GM23338 (cell line): ENCODE results near the gene C11orf52. TPM values are rescaled to one million over a fixed set of nuclear protein-coding genes. Genes with fewer than 3 reads are reported as not detected.

Experiments used
- polyA plus RNA-seq: library from polyadenylated mRNA; unstranded; fragments of >200 nt; fragmentation: Nextera tagmentation; extraction: Ambion mirVana; gene quantifications from 2 replicates; pipeline ENCODE4 v1.2.1, GENCODE V29; 2016
- small RNA-seq: library from RNA; depleted of rRNA; stranded (forward); fragments of <200 nt; gene quantifications from one replicate; pipeline ENCODE3, GENCODE V24; 2014; ENCODE audit warnings: low replicate concordance
- total RNA-seq: library from RNA; depleted of rRNA; stranded (reverse); fragments of >200 nt; shearing (Covaris generic); gene quantifications from 2 replicates; pipeline ENCODE4 v1.2.3, GENCODE V29; 2014; rRNA removed

C11orf52 gene
- total and polyA plus RNA-seq, 2 experiments from 2014 or later = 1.0 to 4.1 TPM

Small RNA genes within 50 kb of the gene (small RNA-seq; reads per million reads assigned to genes)
- not detected for gene C11orf52
- gene RNA5SP351 = not detected
- gene RPL37AP8 = 0.32 reads per million, percentile 16 among the genes with 10 or more reads in this experiment

Other genes starting within 250 kb of the C11orf52 start
- gene PPP2R1B, start 152.5 kb upstream of the C11orf52 start, total RNA-seq = 75.3 and 82.0 TPM in 2 replicates
- 15.9 and 18.5 TPM in 2 replicates for gene PPP2R1B, start 152.5 kb upstream of the C11orf52 start, polyA plus RNA-seq
- gene ALG9, start 47.3 kb upstream of the C11orf52 start, total RNA-seq = 20.2 and 31.1 TPM in 2 replicates
- gene ALG9, start 47.3 kb upstream of the C11orf52 start, polyA plus RNA-seq = 24.8 and 25.4 TPM in 2 replicates
- 2.4 and 3.0 TPM in 2 replicates for gene FDXACB1, start 39.7 kb upstream of the C11orf52 start, total RNA-seq
- gene FDXACB1, start 39.7 kb upstream of the C11orf52 start, polyA plus RNA-seq = 1.6 TPM in 2 replicates
- 9.9 and 15.8 TPM in 2 replicates for gene CFAP68, start 39.4 kb upstream of the C11orf52 start, total RNA-seq
- gene CFAP68, start 39.4 kb upstream of the C11orf52 start, polyA plus RNA-seq = 52.8 and 55.8 TPM in 2 replicates
- 6.1 and 6.8 TPM in 2 replicates for gene CRYAB, start 7.1 kb upstream of the C11orf52 start, total RNA-seq
- 8.4 and 9.6 TPM in 2 replicates for gene CRYAB, start 7.1 kb upstream of the C11orf52 start, polyA plus RNA-seq
- 1.0 and 3.5 TPM in 2 replicates for gene HSPB2, start 6.2 kb upstream of the C11orf52 start, total RNA-seq
- gene HSPB2, start 6.2 kb upstream of the C11orf52 start, polyA plus RNA-seq = 2.2 and 2.6 TPM in 2 replicates
- 17.2 and 18.1 TPM in 2 replicates for gene DIXDC1, start 18.4 kb downstream of the C11orf52 start, total RNA-seq
- gene DIXDC1, start 18.4 kb downstream of the C11orf52 start, polyA plus RNA-seq = 9.4 and 9.6 TPM in 2 replicates
- 58.4 and 66.5 TPM in 2 replicates for gene DLAT, start 106.5 kb downstream of the C11orf52 start, total RNA-seq
- gene DLAT, start 106.5 kb downstream of the C11orf52 start, polyA plus RNA-seq = 25.2 and 31.8 TPM in 2 replicates
- gene PIH1D2, start 155.1 kb downstream of the C11orf52 start, total RNA-seq = 0.16 and 0.80 TPM in 2 replicates
- gene PIH1D2, start 155.1 kb downstream of the C11orf52 start, polyA plus RNA-seq = 0.89 and 1.4 TPM in 2 replicates
- gene NKAPD1, start 155.4 kb downstream of the C11orf52 start, total RNA-seq = 14.6 and 18.5 TPM in 2 replicates
- gene NKAPD1, start 155.4 kb downstream of the C11orf52 start, polyA plus RNA-seq = 36.3 and 40.6 TPM in 2 replicates
- 52.4 and 53.9 TPM in 2 replicates for gene TIMM8B, start 167.8 kb downstream of the C11orf52 start, total RNA-seq
- gene TIMM8B, start 167.8 kb downstream of the C11orf52 start, polyA plus RNA-seq = 251 and 281 TPM in 2 replicates
- 127 and 157 TPM in 2 replicates for gene SDHD, start 168.0 kb downstream of the C11orf52 start, total RNA-seq
- 149 and 163 TPM in 2 replicates for gene SDHD, start 168.0 kb downstream of the C11orf52 start, polyA plus RNA-seq
- gene IL18, start 245.2 kb downstream of the C11orf52 start, total RNA-seq = 0.28 and 3.5 TPM in 2 replicates
- 1.7 and 1.8 TPM in 2 replicates for gene IL18, start 245.2 kb downstream of the C11orf52 start, polyA plus RNA-seq
- 0.35 TPM in 1 of 2 replicates, not detected in the other for gene TEX12, start 248.5 kb downstream of the C11orf52 start, total RNA-seq
- 1.1 TPM in 1 of 2 replicates, not detected in the other for gene TEX12, start 248.5 kb downstream of the C11orf52 start, polyA plus RNA-seq